A549 (cell line): Measurements from ENCODE around the gene FHIT. TPM values are rescaled to one million over a fixed set of nuclear protein-coding genes. Genes with fewer than 3 reads are reported as not detected.

Experiments
- ATAC-seq, 2 experiments: fragments of 200-7000 bp in 1 of 2; fragments of >200 bp in 1 of 2; cut with Nextera tagmentation in 1 of 2; cut with Tn5 transposase in 1 of 2; 3 replicates each; pipeline versions ENCODE4 v1.8.0 to v1.9.1; 2018 to 2020; ENCODE audit warnings: mild to moderate bottlenecking in 1 of 2, moderate library complexity in 1 of 2
- CTCF ChIA-PET: fragments of 300-600 bp; sonication (Branson Sonifier 250); formaldehyde crosslinking; extraction: SDS; loops from one replicate; lab custom pipeline; 2021; ENCODE audit warnings: antibody characterized with exemption, inconsistent platforms; lab: Yijun Ruan, JAX
- POLR2A ChIA-PET: fragments of 350-600 bp; formaldehyde crosslinking; extraction: SDS; loops from one replicate; lab custom pipeline; 2021; ENCODE audit warnings: antibody characterized with exemption, inconsistent platforms; lab: Yijun Ruan, JAX
- DNase-seq, 2 experiments: peaks; one replicate each; pipeline versions ENCODE4 v3.0.0 to v3.0.0-alpha.2; 2011 to 2016; ENCODE audit warnings: low read depth in 1 of 2, low spot score in 1 of 2
- FAIRE-seq: peaks from 2 replicates; lab custom pipeline; 2011; peaks lifted over from hg19 to GRCh38; lab: Jason Lieb, UNC
- H3K27ac ChIP-seq, 2 experiments: fragments of >200 bp; sonication (Bioruptor Twin); formaldehyde crosslinking; 3 replicates each; pipeline ENCODE4 v1.5.1; 2016 to 2017
- H3K4me1 ChIP-seq: fragments of >200 bp; sonication (Bioruptor Twin); formaldehyde crosslinking; 3 replicates; pipeline ENCODE4 v1.6.1; 2016
- H3K4me2 ChIP-seq: fragments of >200 bp; sonication (Bioruptor Twin); formaldehyde crosslinking; 3 replicates; pipeline ENCODE4 v1.6.1; 2016
- H3K4me3 ChIP-seq: fragments of >200 bp; sonication (Bioruptor Twin); formaldehyde crosslinking; 3 replicates; pipeline ENCODE4 v1.5.1; 2016
- H3K9me3 ChIP-seq: fragments of >200 bp; sonication (Bioruptor Twin); formaldehyde crosslinking; 3 replicates; pipeline ENCODE4 v1.6.1; 2016
- CBX2 ChIP-seq: fragments of 200-600 bp; sonication (generic); IDR thresholded peaks from 2 replicates; pipeline ENCODE4 v1.6.1; 2016; ENCODE audit warnings: low read depth, mild to moderate bottlenecking, borderline replicate concordance
- CEBPB ChIP-seq, 2 experiments: fragments of >200 bp in 1 of 2; sonication (Bioruptor Twin) in 1 of 2; formaldehyde crosslinking in 1 of 2; IDR thresholded peaks; 2 replicates each; pipeline ENCODE4 v1.6.1; 2012 to 2016
- CHD2 ChIP-seq: fragments of 150-350 bp; IDR thresholded peaks from 2 replicates; pipeline ENCODE4 v1.6.1; 2014; ENCODE audit warnings: low read length; ENCODE audit not compliant: partially characterized antibody
- CHD4 ChIP-seq: fragments of 200-600 bp; sonication (generic); IDR thresholded peaks from 2 replicates; pipeline ENCODE4 v1.6.1; 2016; ENCODE audit warnings: antibody characterized with exemption, mild to moderate bottlenecking, borderline replicate concordance
- FOSL2 ChIP-seq, 2 experiments: fragments of 450-650 bp in 1 of 2; fragments of >200 bp in 1 of 2; sonication (Bioruptor Twin) in 1 of 2; formaldehyde crosslinking; IDR thresholded peaks; 2 replicates each; pipeline versions ENCODE4 v1.5.0 to v1.6.1; 2016 to 2020; ENCODE audit warnings: mild to moderate bottlenecking in 1 of 2, moderate library complexity in 1 of 2
- FOXS1 ChIP-seq: fragments of 250-450 bp; sonication (Bioruptor Pico); IDR thresholded peaks from 2 replicates; pipeline ENCODE4 v1.5.0; 2020; ENCODE audit warnings: mild to moderate bottlenecking, moderate library complexity
- GATA3 ChIP-seq: IDR thresholded peaks from 2 replicates; pipeline ENCODE4 v1.6.1; 2012; ENCODE audit warnings: borderline replicate concordance
- HMGXB4 ChIP-seq: fragments of 250-450 bp; sonication (Bioruptor Pico); IDR thresholded peaks from 2 replicates; pipeline ENCODE4 v1.5.0; 2021; ENCODE audit warnings: mild to moderate bottlenecking, moderate library complexity, borderline replicate concordance
- HOXB5 ChIP-seq: fragments of 250-450 bp; sonication (Bioruptor Pico); IDR thresholded peaks from 2 replicates; pipeline ENCODE4 v1.5.0; 2020; ENCODE audit warnings: mild to moderate bottlenecking, moderate library complexity
- JUN ChIP-seq, 2 experiments: fragments of >200 bp; sonication (Bioruptor Twin); formaldehyde crosslinking; IDR thresholded peaks; 2 replicates in 1 of 2; 3 replicates in 1 of 2; pipeline ENCODE4 v1.6.1; 2016 to 2017
- KDM5A ChIP-seq: fragments of 200-600 bp; sonication (generic); IDR thresholded peaks from 2 replicates; pipeline ENCODE4 v1.6.1; 2016; ENCODE audit warnings: antibody characterized with exemption, mild to moderate bottlenecking
- MAX ChIP-seq: IDR thresholded peaks from 2 replicates; pipeline ENCODE4 v1.6.1; 2012
- MYC ChIP-seq: IDR thresholded peaks from 2 replicates; pipeline ENCODE4 v1.6.1; 2012; ENCODE audit warnings: mild to moderate bottlenecking, inconsistent platforms, low read length, improper control_type of control experiment, borderline replicate concordance
- NPAS2 ChIP-seq: fragments of 250-450 bp; sonication (Bioruptor Pico); IDR thresholded peaks from 2 replicates; pipeline ENCODE4 v1.8.0; 2022; ENCODE audit warnings: mild to moderate bottlenecking, moderate library complexity, borderline replicate concordance
- NR3C1 ChIP-seq: fragments of >200 bp; sonication (Bioruptor Twin); formaldehyde crosslinking; IDR thresholded peaks from 3 replicates; pipeline ENCODE4 v1.6.1; 2017
- PHF8 ChIP-seq: fragments of 200-600 bp; sonication (generic); IDR thresholded peaks from 2 replicates; pipeline ENCODE4 v1.6.1; 2016; ENCODE audit warnings: low read depth, mild to moderate bottlenecking, antibody characterized with exemption, moderate library complexity, borderline replicate concordance
- POLR2AphosphoS2 ChIP-seq: conservative IDR thresholded peaks from 2 replicates; pipeline ENCODE4 v1.6.1; 2012; ENCODE audit warnings: low read length, improper control_type of control experiment, inconsistent platforms
- RAD21 ChIP-seq, 2 experiments: fragments of >200 bp in 1 of 2; sonication (Bioruptor Twin) in 1 of 2; formaldehyde crosslinking in 1 of 2; IDR thresholded peaks in 1 of 2; conservative IDR thresholded peaks in 1 of 2; 2 replicates in 1 of 2; 3 replicates in 1 of 2; pipeline ENCODE4 v1.6.1; 2012 to 2018; ENCODE audit warnings: inconsistent platforms in 1 of 2
- RCOR1 ChIP-seq: fragments of 150-350 bp; IDR thresholded peaks from 2 replicates; pipeline ENCODE4 v1.6.1; 2014; ENCODE audit warnings: antibody characterized with exemption, low read length, low read depth
- SREBF2 ChIP-seq: fragments of 450-650 bp; IDR thresholded peaks from 2 replicates; pipeline ENCODE4 v1.6.1; 2014; ENCODE audit warnings: mild to moderate bottlenecking, moderate library complexity
- TFCP2L1 ChIP-seq: fragments of 250-450 bp; sonication (Bioruptor Pico); IDR thresholded peaks from 2 replicates; pipeline ENCODE4 v1.5.0; 2021; ENCODE audit warnings: mild to moderate bottlenecking
- TP53 ChIP-seq: fragments of 250-450 bp; sonication (Bioruptor Pico); IDR thresholded peaks from 2 replicates; pipeline ENCODE4 v1.5.0; 2021; ENCODE audit warnings: mild to moderate bottlenecking, moderate library complexity
- USF2 ChIP-seq: fragments of 450-650 bp; IDR thresholded peaks from 2 replicates; pipeline ENCODE4 v1.6.1; 2014; ENCODE audit warnings: antibody characterized with exemption
- WGBS: methylation state at CpG from one replicate; pipeline ENCODE4 v1.1.6; 2017; ENCODE audit errors: missing lambda C conversion rate; 5-methylcytosine and 5-hydroxymethylcytosine counted together
- polyA plus RNA-seq, 4 experiments: library from polyadenylated mRNA; depleted of rRNA in 3 of 4; stranded (reverse); fragments of >200 nt; fragmentation: RNase III in 1 of 4; extraction: RNeasy Plus Mini Kit Qiagen cat#74134 plus additional on column Dnase treatment in 1 of 4; gene quantifications; 2 replicates in 3 of 4; 3 replicates in 1 of 4; pipeline ENCODE4 v1.2.3, GENCODE V29; 2011 to 2017

FHIT gene
- polyA plus RNA-seq, 2 of the 4 experiments (the other 2 are of a cell fraction) = 0.76 to 0.92 TPM

GRCh38 chr3:60810881-60811280 lies 440.4 kb downstream of the FHIT start:
- TF ChIP-seq USF2 (no peak), CHD2 (no peak), TP53 (no peak), RAD21 (conservative IDR thresholded peaks at IDR 0.05 in 1 of 2, IDR thresholded peaks at IDR 0.05 in 1 of 2) (no peak), SREBF2 (no peak), MAX (no peak), HOXB5 (CRISPR knock-in tag) (no peak), PHF8 (no peak), FOSL2 (IDR thresholded peaks at IDR 0.05) (no peak), FOSL2 (CRISPR knock-in tag; IDR thresholded peaks at IDR 0.05) (no peak), TFCP2L1 (CRISPR knock-in tag) (no peak)
- TF ChIP-seq, all 56 proteins: peak for 0
- no peak for DNase-seq

GRCh38 chr3:60809857-60810610 lies 441.2 kb downstream of the FHIT start:
- CTCF ChIA-PET = no interaction called here
- TF ChIP-seq RCOR1 (no peak), JUN (IDR thresholded peaks at IDR 0.05) (no peak), CBX2 (no peak), MYC (no peak), FOXS1 (CRISPR knock-in tag) (no peak), NPAS2 (no peak)
- FAIRE-seq (no peak), ATAC-seq (no peak), DNase-seq (peak in 1 of 2 experiments; percentile 1)
- Histone ChIP-seq H3K4me1 (no peaks in the 10 kb centered on the region), H3K4me2 (no peak overlapping the region), H3K27ac (no peak overlapping the region), H3K4me3 (no peak overlapping the region), H3K9me3 (no peaks in the 10 kb centered on the region)
- POLR2A ChIA-PET = no interaction called here
- WGBS = 36% methylated on average over 4 of the region's 4 CpGs

More at GRCh38 chr3:60810881-60811280, 440.4 kb downstream of the FHIT start:
- ATAC-seq = no peak
- Histone ChIP-seq H3K4me2 (no peak overlapping the region), H3K4me3 (no peak overlapping the region), H3K27ac (no peak overlapping the region), H3K9me3 (no peaks in the 10 kb centered on the region), H3K4me1 (no peaks in the 10 kb centered on the region)
- no peak for FAIRE-seq
- WGBS = 44% methylated on average over 4 of the region's 4 CpGs
- ChIA-PET CTCF (no interaction called here), POLR2A (no interaction called here)

- ATAC-seq (no peak), FAIRE-seq (no peak), DNase-seq (no peak)
- WGBS = 55% methylated on average over 19 of the region's 19 CpGs
- Histone ChIP-seq H3K4me1 (no peaks in the 10 kb centered on the region), H3K27ac (no peak overlapping the region), H3K4me3 (no peak overlapping the region), H3K9me3 (no peaks in the 10 kb centered on the region), H3K4me2 (no peak overlapping the region)
- TF ChIP-seq NPAS2 = no peak
- TF ChIP-seq GATA3 = no peak
- TF ChIP-seq KDM5A = no peak
- no peak for TF ChIP-seq NR3C1
- TF ChIP-seq POLR2AphosphoS2 = no peak
- TF ChIP-seq HMGXB4 (CRISPR knock-in tag) = no peak
- TF ChIP-seq HOXB5 (CRISPR knock-in tag) = no peak
- no peak for TF ChIP-seq SREBF2
- TF ChIP-seq RAD21 (conservative IDR thresholded peaks at IDR 0.05 in 1 of 2, IDR thresholded peaks at IDR 0.05 in 1 of 2) = no peak
- TF ChIP-seq TP53 = no peak
- no peak for TF ChIP-seq CHD2
- no peak for TF ChIP-seq CEBPB (IDR thresholded peaks at IDR 0.05)
- TF ChIP-seq CHD4 = no peak
- CTCF ChIA-PET = no interaction called here
- POLR2A ChIA-PET = no interaction called here
Measured at GRCh38 chr3:60803216-60804173, 447.8 kb downstream of the FHIT start.
